Erythroblast (primary cell): ENCODE results near the gene CCDC192.

ENCODE experiments used
- GATA1 ChIP-seq: IDR thresholded peaks from 2 replicates; pipeline ENCODE4 v1.6.1; 2011; ENCODE audit warnings: low read depth, mild to moderate bottlenecking, control low read depth, low read length, moderate library complexity
- POLR2A ChIP-seq: IDR thresholded peaks from 2 replicates; pipeline ENCODE4 v1.6.1; 2011; ENCODE audit warnings: mild to moderate bottlenecking, low read length

GRCh38 chr5:127851964-127852363, 148.8 kb downstream of the CCDC192 start:
- TF ChIP-seq POLR2A (no peak), GATA1 (no peak)
